ENCODE measurements around the gene CFAP161.

Gene CFAP161

DNA sequence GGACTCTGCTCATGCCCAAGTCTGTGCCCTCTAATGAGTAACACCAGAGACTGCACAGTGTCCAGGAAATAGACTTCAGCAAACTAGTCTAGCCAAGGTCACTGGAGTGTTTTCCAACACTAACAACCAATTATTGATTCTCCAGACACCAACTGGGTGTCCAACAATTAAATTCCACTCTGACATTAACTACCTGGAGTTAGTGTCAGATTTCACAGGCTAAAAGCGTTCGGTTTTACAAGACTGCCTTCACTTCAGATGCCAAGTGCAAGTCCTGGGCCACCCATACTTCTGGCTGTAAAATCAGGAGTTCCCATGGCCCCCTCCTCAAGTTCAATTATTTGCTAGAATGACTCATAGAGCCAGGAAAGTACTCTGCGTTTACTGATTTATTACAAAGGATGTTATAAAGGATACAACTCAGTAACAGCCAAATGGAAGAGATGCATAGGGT lies 20.8 kb upstream of the CFAP161 start:
- TF ChIP-seq, protein P1, sequence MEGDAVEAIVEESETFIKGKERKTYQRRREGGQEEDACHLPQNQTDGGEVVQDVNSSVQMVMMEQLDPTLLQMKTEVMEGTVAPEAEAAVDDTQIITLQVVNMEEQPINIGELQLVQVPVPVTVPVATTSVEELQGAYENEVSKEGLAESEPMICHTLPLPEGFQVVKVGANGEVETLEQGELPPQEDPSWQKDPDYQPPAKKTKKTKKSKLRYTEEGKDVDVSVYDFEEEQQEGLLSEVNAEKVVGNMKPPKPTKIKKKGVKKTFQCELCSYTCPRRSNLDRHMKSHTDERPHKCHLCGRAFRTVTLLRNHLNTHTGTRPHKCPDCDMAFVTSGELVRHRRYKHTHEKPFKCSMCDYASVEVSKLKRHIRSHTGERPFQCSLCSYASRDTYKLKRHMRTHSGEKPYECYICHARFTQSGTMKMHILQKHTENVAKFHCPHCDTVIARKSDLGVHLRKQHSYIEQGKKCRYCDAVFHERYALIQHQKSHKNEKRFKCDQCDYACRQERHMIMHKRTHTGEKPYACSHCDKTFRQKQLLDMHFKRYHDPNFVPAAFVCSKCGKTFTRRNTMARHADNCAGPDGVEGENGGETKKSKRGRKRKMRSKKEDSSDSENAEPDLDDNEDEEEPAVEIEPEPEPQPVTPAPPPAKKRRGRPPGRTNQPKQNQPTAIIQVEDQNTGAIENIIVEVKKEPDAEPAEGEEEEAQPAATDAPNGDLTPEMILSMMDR (IDR thresholded peaks at IDR 0.05; ENCODE audit: low read length, missing control alignments) = no peak
- no peak for DNase-seq (ENCODE audit: low read depth)
- H3K4me3 ChIP-seq (replicated peaks; ENCODE audit: low read depth, low read length) = no peak overlapping the region

DNA sequence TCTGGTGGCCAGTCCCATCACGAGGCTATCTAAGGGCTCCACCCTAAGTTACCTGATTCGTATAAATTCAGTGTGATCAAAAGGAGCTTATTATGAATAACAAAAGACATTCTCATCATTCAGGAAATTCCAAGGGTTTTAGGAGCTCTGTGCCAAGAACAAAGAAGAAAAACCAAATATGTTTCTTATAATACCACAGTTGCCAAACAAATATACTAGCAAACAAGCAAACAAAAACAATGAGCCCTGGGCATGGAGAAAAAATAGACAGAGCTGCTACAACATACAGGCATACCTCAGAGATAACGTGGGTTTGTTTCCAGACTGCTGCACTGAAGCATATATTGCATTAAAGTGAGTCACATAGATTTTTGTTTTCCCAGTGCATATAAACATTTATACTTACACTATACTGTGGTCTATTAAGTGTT lies 20.2 kb upstream of the CFAP161 start:
- peak; percentile 36 for DNase-seq (ENCODE audit: low read depth)
- TF ChIP-seq, protein P1 (IDR thresholded peaks at IDR 0.05; ENCODE audit: low read length, missing control alignments) = no peak
- H3K4me3 ChIP-seq (replicated peaks; ENCODE audit: low read depth, low read length) = no peak overlapping the region

DNA sequence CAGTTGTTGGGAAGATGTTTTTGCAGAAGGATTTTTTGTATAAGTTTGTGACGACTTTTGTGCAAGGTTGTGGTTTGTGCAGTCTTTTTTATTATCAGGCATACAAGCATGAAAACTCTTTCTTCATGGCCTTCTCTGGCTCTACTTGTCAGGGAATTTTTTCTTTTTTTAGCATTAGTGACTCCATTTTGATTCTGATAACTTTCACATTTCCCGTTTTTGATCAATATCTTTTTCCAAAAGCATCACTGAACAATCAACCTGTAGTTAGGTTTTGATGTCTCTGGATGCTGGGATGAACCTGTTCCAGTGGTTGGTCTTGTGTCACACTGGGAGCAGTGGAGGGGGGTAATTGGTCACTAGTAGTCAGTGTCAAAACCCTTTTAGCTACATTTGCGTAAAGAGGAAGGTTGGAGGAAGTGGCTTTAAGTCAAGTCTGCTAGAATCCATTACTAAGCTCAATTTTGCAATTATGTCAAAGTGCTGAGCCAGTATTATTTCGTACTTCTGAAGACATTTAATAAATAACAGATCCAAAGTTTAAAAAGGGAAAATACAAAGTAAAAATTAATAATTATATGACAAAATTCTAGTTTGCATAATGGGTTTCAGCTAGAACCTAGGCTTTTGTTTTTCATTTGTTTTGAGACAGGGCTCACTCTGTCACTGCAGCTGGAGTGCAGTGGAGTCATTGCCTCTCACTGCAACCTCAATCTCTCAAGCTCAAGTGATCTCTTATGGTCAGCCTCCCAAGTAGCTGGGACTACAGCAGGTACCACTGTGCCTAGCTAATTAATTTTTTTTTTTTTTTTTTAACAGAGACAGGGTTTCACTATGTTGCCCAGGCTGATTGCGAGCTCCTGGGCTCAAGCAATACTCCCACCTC lies 18.8 kb upstream of the CFAP161 start:
- H3K4me3 ChIP-seq (replicated peaks; ENCODE audit: low read depth, low read length) = no peak overlapping the region
- TF ChIP-seq, protein P1 (IDR thresholded peaks at IDR 0.05; ENCODE audit: low read length, missing control alignments) = no peak
- DNase-seq (ENCODE audit: low read depth) = no peak

DNA sequence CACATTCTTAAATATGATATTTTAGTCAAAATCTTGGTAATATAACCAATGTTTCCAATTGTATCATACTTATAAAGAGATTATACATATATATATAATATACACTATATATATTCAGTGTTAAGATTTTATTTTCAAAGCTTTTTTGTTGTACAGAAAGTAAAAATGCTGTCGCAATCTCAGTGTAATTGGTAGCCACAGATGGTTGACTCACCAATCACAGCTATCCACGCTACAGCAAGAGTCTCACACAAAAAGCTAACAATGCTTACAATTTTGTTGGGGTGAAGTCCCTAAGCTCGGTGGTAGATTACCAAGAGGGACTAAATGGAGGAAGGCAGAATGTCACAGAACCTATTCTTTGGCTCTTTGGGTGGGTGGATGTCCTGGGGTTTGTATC lies 16.9 kb upstream of the CFAP161 start:
- H3K4me3 ChIP-seq (replicated peaks; ENCODE audit: low read depth, low read length) = no peak overlapping the region
- TF ChIP-seq, protein P1 (IDR thresholded peaks at IDR 0.05; ENCODE audit: low read length, missing control alignments) = no peak
- peak; percentile 31 for DNase-seq (ENCODE audit: low read depth)

DNA sequence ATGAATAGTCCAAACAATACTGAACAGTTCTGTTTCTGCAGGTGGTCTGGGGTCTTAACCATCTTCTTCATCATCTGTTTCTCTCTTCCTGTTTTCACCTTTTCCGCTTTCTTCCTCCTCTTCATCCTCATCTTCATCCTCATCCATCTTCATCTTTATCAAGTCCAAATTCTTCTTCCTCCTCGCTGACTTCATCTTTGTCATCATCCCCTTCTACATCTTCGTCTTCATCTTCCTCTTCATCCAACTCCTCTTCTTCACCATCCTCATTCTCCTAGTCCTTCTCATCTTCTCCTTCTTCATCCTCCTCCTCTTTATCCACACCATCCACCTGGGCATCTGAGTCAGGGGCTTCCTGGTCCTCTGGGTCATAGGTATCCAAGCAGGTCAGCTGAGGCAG lies 16.5 kb upstream of the CFAP161 start:
- H3K4me3 ChIP-seq (replicated peaks; ENCODE audit: low read depth, low read length) = no peak overlapping the region
- TF ChIP-seq, protein P1 (IDR thresholded peaks at IDR 0.05; ENCODE audit: low read length, missing control alignments) = no peak
- no peak for DNase-seq (ENCODE audit: low read depth)

DNA sequence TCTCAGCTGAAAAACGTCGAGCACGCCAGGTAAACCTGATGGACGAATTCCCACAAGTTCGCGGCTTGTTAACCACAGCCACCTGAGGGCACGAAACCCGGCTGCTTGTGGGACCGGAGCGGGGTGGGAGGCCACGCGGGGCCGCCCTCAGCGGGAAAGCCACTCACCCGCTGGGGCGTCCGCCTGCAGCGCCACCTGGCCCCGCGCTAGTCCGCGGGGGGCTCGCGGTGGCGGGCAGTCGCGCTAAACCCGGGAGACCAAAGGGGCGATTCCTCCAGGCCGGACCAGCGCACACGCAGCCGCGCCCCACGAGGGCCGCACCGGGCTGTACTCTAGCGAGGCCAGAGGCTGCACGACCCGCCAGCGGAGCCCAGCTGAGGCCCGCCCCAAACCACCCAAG lies 15.7 kb upstream of the CFAP161 start:
- TF ChIP-seq, protein P1 (IDR thresholded peaks at IDR 0.05; ENCODE audit: low read length, missing control alignments) = no peak
- H3K4me3 ChIP-seq (replicated peaks; ENCODE audit: low read depth, low read length) = no peak overlapping the region
- DNase-seq (ENCODE audit: low read depth) = no peak
